DMS53 treated with DMSO at 0.1 percent for 48 hours (cell line): ENCODE measurements around the gene CDC37L1.
"Not testable (repeated sequence)": the region's sequence is repeated elsewhere in the genome, so short reads cannot be mapped to it uniquely, and the experiment has no call there.

Experiments used
- DNase-seq: peaks from one replicate; lab custom pipeline; 2025; ENCODE audit not compliant: unreplicated experiment; lab: John Stamatoyannopoulos, UW

Gene CDC37L1

DNA sequence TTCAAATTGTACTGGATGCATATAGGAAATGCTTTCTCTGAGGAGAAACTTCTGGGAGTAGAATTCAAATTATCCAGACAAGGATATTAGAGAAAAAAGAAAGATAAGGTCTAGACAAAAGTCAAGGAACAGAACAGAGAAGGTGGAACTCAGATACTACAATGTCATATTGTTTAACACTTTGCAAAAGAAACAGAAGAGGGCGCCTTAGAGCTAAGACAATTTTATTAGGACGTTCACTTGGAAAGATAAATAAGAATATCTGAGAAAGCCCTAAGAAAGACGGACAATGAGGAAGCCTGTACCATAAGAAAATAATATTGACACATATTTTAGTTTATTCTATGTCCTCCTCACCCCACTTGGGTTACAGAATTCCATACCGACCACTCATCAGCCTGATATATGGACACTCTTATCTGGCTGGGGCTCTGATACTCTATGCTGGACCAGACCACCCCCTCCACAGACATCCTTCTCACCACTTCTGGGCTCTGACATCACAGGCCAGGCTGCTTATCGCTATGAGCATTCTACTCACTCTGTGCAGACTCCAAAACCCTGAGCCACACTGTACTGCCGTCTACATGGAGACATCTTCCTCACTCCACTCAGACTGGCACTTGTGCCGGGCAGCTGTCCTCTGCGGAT lies 70.8 kb downstream of the CDC37L1 start:
- no peak for DNase-seq

DNA sequence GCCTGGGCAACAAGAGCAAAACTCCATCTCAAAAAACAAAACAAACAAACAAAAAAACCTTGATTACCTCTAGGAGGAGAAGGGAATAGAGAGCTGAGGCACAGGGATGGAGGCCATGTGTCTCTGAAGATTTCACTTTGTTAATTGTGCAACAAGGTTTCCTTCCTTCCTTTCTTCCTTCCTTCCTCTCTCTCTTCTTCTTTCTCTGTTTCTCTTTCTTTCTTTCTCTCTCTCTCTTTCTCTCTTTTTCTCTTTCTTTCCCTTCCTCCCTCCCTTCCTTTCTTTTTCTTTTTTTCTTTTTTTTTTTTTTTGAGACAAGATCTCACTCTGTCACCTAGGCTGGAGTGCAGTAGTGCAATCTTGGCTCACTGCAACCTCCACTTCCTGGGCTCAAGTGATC lies 75.2 kb downstream of the CDC37L1 start:
- DNase-seq: not testable (repeated sequence)

- DNase-seq: no peak
Observed at GRCh38 chr9:4755026-4755609, 75.7 kb downstream of the CDC37L1 start.

GRCh38 chr9:4756420-4756819 lies 77.1 kb downstream of the CDC37L1 start:
- DNase-seq: no peak
